Kidney (tissue), 14 donors: ENCODE results near the gene ZNF234. TPM values are rescaled to one million over a fixed set of nuclear protein-coding genes. Genes with fewer than 3 reads are reported as not detected.

Experiments used
- DNase-seq, 5 donors: peaks; one replicate each; pipeline ENCODE4 v3.0.0-alpha.2; 2013 to 2020
- FAIRE-seq: peaks from 2 replicates; lab custom pipeline; 2012; peaks lifted over from hg19 to GRCh38; lab: Jason Lieb, UNC
- H3K27ac ChIP-seq, 2 donors: one replicate each; pipeline ENCODE4 v1.7.0; 2013; ENCODE audit warnings: low read depth in 2 of 2, low read length in 2 of 2, inconsistent platforms in 1 of 2
- H3K27me3 ChIP-seq: one replicate; pipeline ENCODE4 v1.7.1; 2013; ENCODE audit warnings: low read length, inconsistent platforms; ENCODE audit not compliant: control insufficient read depth, insufficient read depth
- H3K36me3 ChIP-seq, 3 donors: one replicate each; pipeline versions ENCODE4 v1.7.0 to v1.7.1; 2013; ENCODE audit warnings: low read length in 3 of 3, control low read depth in 1 of 3, inconsistent platforms in 1 of 3; ENCODE audit not compliant: insufficient read depth in 3 of 3, control insufficient read depth in 2 of 3
- H3K4me1 ChIP-seq, 3 donors: one replicate each; pipeline versions ENCODE4 v1.7.0 to v1.7.1; 2013; ENCODE audit warnings: low read length in 3 of 3, inconsistent platforms in 1 of 3, low read depth in 1 of 3; ENCODE audit not compliant: control insufficient read depth in 2 of 3, insufficient read depth in 2 of 3
- H3K4me3 ChIP-seq, 3 donors: one replicate each; pipeline versions ENCODE4 v1.7.0 to v1.8.1; 2013; ENCODE audit warnings: low read length in 3 of 3, control low read depth in 1 of 3, inconsistent platforms in 1 of 3
- H3K9ac ChIP-seq, 3 donors: one replicate each; pipeline versions ENCODE4 v1.7.0 to v1.7.1; 2013; ENCODE audit warnings: low read length in 3 of 3, control low read depth in 1 of 3, inconsistent platforms in 1 of 3
- H3K9me3 ChIP-seq, 3 donors: one replicate each; pipeline versions ENCODE4 v1.7.0 to v1.7.1; 2013; ENCODE audit warnings: low read length in 3 of 3, control low read depth in 1 of 3, inconsistent platforms in 1 of 3; ENCODE audit not compliant: control insufficient read depth in 2 of 3, insufficient read depth in 1 of 3
- intact Hi-C: fragments of 100-400 bp; cut with DNase I; formaldehyde crosslinking; loops from one replicate; pipeline ENCODE4 v1.11.1; 2022
- polyA plus RNA-seq: library from polyadenylated mRNA; stranded (reverse); fragments of 350-450 nt; fragmentation: Illumina TruSeq; extraction: RNeasy Lipid Tissue Mini Kit (QIAGEN cat#74804); gene quantifications from one replicate; pipeline ENCODE4 v1.2.3, GENCODE V29; 2014; ENCODE audit warnings: low read depth, low replicate concordance; ENCODE audit not compliant: insufficient read depth
- total RNA-seq: library from RNA; stranded (reverse); fragmentation: NEBNext Ultra II Directional; extraction: Animal tissue kit (Norgen Biotek cat#: 25700); gene quantifications from one replicate; pipeline ENCODE4 v1.2.1, GENCODE V29; 2021
- TF ChIP-seq, protein P1 (sequence below): IDR thresholded peaks from 3 replicates; pipeline ENCODE4 v1.5.1; 2012; ENCODE audit warnings: mild to moderate bottlenecking, moderate library complexity, borderline replicate concordance; ENCODE audit not compliant: insufficient read depth; ENCODE audit errors: extremely low read depth
- donor health status: control.
- donor health status: control.
- donor health status: control.
- donor health status: control.
- donor health status: control.
- donor health status: DM: yes; HTN: yes; CAD: no.
- donor health status: Normal renal cell carcinoma (clear cell type).

The ZNF234 gene
- total and polyA plus RNA-seq, 2 donors from 2014 or later = 3.2 to 13.8 TPM

DNA sequence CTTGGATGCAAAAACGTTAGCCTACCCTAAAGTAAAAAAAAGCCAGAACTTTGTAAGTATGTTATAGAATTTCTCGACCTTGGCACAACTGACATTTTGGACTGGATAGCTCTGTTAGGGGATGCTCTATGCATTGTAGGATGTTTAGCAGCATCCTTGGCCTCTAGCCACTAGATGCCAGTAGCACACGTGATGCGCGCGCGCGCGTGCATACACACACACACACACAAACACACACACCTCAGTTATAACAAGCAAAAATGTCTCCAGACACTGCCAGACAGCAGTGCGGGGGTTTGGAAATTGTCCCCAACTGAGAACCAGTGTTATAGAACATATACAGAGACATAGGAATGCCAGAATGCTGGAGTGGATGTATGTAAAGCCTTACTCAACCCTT is 40.8 kb downstream of the ZNF234 start:
- H3K9me3 ChIP-seq = peaks cover 2 to 50% (median 28%) of the 10 kb centered on the region in 3 donors
- H3K36me3 ChIP-seq = peaks cover 0 to under 1% (median 0%) of the 10 kb centered on the region in 3 donors
- no peak for FAIRE-seq
- intact Hi-C loops = no loop called here
- no peaks in the 10 kb centered on the region for H3K27me3 ChIP-seq
- H3K9ac ChIP-seq = no peak overlapping the region
- no peak overlapping the region for H3K4me3 ChIP-seq
- H3K4me1 ChIP-seq = no peaks in the 10 kb centered on the region
- H3K27ac ChIP-seq = no peak overlapping the region
- DNase-seq = no peak
- TF ChIP-seq, protein P1, sequence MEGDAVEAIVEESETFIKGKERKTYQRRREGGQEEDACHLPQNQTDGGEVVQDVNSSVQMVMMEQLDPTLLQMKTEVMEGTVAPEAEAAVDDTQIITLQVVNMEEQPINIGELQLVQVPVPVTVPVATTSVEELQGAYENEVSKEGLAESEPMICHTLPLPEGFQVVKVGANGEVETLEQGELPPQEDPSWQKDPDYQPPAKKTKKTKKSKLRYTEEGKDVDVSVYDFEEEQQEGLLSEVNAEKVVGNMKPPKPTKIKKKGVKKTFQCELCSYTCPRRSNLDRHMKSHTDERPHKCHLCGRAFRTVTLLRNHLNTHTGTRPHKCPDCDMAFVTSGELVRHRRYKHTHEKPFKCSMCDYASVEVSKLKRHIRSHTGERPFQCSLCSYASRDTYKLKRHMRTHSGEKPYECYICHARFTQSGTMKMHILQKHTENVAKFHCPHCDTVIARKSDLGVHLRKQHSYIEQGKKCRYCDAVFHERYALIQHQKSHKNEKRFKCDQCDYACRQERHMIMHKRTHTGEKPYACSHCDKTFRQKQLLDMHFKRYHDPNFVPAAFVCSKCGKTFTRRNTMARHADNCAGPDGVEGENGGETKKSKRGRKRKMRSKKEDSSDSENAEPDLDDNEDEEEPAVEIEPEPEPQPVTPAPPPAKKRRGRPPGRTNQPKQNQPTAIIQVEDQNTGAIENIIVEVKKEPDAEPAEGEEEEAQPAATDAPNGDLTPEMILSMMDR = no peak

DNA sequence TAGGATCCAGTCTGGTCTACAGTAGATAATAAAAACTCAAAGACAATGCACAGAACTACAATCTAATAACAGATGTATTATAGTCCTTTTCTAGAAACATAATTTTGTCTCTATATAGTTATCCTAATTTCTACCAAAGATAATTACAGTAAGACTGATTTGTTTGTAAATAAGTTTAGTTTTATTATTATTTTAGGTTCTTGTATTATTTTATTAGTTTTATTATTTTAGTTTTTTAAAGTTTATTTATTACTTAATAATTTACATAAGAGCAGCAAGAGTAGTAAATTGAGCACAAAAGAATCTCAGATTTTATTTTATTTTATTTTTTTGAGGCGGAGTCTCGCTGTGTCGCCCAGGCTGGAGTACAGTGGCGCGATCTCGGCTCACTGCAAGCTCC is 48.7 kb downstream of the ZNF234 start:
- H3K9me3 ChIP-seq = peaks cover 1 to 14% (median 4%) of the 10 kb centered on the region in 3 donors
- FAIRE-seq (peak; percentile 35), DNase-seq (no peak)
- no peak overlapping the region for H3K9ac ChIP-seq
- no peaks in the 10 kb centered on the region for H3K4me1 ChIP-seq
- no peak overlapping the region for H3K27ac ChIP-seq
- TF ChIP-seq, protein P1 = no peak
- intact Hi-C loops = no loop called here
- H3K36me3 ChIP-seq = no peaks in the 10 kb centered on the region
- no peaks in the 10 kb centered on the region for H3K27me3 ChIP-seq
- no peak overlapping the region for H3K4me3 ChIP-seq

DNA sequence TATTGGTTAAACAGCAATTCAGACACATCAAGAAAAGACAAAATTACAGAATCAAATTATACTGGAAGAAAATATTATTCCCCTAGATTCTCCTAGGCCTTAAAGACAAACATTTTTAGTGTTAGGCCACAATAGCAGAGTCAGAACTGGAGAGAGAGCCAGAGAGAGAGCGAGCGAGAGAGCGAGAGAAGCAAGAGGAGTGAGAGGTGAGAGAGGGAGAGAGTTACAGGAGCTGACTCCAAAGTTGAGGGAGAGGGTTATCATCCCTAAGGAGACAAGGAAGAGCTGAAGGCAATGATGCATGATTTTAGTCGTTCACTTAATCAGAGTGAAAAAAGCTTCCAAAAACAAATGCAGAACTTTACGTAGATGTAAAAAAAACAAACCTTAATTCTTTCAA is 50.8 kb downstream of the ZNF234 start:
- Histone ChIP-seq H3K27ac (no peak overlapping the region), H3K9me3 (peaks cover 1 to 14% (median 4%) of the 10 kb centered on the region in 3 donors), H3K4me1 (no peaks in the 10 kb centered on the region), H3K36me3 (no peaks in the 10 kb centered on the region), H3K27me3 (no peaks in the 10 kb centered on the region), H3K9ac (no peak overlapping the region), H3K4me3 (no peak overlapping the region)
- TF ChIP-seq, protein P1 = no peak
- FAIRE-seq (no peak), DNase-seq (no peak)
- intact Hi-C loops = no loop called here

DNA sequence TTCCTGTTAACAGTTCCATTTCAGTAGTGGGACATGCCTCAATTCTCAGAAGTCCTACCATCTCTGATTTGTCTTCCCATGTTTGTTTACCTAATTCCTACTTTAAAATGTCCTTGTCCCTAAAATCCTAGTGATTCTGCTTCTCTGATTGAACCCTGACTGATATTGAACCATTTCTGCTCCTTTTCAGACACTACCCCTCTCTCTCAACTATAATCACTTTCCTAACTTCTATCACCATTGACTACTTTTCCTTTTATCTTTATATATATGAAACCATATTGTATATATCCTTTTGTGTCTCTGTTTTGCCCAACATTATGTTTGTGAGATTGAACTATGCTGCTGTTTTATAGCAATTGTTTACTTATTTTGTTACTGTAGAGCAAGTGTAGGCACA is 55.4 kb downstream of the ZNF234 start:
- Histone ChIP-seq H3K9ac (no peak overlapping the region), H3K4me3 (no peak overlapping the region), H3K4me1 (no peaks in the 10 kb centered on the region), H3K36me3 (no peaks in the 10 kb centered on the region), H3K9me3 (peaks cover 0 to 7% (median 0%) of the 10 kb centered on the region in 3 donors), H3K27ac (no peak overlapping the region), H3K27me3 (no peaks in the 10 kb centered on the region)
- DNase-seq (no peak), FAIRE-seq (no peak)
- intact Hi-C loops = no loop called here
- TF ChIP-seq, protein P1 = no peak
